Raji (cell line): ENCODE data around the gene PTPRT.

Experiments used
- POLR2A ChIP-seq: IDR thresholded peaks from 2 replicates; pipeline ENCODE4 v1.6.1; 2011; ENCODE audit warnings: low read depth, low read length, control low read depth; ENCODE audit not compliant: insufficient read depth

The PTPRT gene

DNA sequence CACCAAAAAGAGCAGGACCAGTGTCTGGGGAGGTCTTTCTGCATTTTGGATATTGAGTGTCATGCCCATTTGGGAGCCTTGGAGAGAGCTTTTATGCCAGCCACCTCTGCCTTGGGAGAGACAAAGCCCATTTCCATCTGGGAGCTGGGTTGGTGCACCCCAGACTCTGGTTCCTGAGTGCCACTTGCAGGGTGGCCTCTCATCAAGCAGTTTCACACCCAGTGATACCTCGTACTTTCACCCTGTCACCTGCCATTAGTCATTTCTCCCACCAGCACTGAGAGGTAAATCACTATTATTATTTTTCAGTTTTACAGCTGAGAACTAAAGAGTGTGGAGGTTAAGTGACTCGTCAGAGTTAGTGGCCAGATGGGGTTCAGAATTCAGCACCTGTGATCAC, 94.7 kb downstream of the PTPRT start:
- no peak for TF ChIP-seq POLR2A

DNA sequence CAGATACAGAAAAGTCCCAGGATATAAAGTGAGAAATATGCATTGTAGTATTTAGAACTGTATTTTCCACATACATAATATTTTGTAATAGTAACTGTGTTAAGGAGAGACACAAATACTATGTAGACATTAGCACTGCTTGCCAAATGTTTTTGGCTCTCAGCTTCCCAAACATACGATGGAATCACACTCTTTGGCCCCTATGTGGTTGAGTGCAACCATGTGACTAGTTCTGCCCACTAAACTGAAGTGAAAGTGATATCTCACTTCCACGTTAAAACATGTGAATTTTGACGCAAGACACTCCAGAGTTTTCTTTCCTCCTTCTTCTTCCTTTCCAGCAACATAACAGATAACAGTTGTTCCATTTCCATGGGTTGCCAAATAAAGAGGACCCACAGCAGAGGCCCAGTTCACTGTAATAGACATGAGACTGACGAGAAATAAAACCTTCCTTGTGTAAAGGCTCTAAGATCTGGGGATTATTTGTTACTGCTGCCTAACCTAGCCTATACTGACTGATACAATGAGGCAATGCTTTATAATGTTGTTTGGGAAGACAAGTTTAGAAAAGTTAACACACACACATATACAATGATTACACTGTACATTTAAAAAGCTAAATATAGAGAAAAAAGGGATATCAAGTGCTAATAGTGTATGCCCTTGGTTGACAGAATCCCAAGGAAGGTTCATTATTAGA, 97.2 kb downstream of the PTPRT start:
- TF ChIP-seq POLR2A: no peak

DNA sequence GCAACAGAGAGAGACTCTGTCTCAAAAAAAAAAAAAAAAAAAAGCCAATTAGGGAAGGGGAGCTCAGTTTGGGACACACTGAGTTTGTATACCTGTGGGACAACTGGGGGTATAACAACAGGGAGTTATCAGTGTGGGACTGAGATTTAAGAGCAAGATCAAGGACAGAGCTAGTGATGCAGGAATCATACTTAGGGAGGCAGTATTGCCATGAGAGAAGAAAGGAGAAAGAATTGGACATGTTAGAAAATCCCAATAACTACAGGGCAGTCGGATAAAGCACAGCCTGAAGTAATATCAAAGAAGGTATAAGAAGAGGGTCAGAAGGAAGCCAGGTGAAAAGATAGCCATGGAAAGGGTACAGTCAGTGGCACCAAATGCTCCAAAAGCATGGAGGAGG, 121.2 kb downstream of the PTPRT start:
- no peak for TF ChIP-seq POLR2A

DNA sequence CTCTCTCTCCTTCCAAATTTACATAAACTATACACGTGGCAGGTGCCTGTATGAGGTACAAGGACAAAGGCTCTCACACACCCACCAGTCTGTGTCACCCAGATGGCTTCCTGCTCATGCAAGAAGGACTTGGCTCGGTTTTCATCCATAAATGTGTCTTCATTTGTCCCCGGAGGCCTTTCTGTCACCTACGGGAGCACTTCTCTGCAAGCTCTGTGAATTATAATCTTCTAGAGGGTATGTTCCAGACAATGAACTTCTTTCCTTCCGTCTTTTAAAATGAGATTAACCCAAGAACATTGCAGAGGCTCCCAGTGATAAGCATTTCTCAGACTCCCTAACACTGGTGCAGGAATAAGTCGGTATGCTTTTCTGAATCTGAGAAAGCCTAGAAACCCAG, 123.6 kb downstream of the PTPRT start:
- no peak for TF ChIP-seq POLR2A

DNA sequence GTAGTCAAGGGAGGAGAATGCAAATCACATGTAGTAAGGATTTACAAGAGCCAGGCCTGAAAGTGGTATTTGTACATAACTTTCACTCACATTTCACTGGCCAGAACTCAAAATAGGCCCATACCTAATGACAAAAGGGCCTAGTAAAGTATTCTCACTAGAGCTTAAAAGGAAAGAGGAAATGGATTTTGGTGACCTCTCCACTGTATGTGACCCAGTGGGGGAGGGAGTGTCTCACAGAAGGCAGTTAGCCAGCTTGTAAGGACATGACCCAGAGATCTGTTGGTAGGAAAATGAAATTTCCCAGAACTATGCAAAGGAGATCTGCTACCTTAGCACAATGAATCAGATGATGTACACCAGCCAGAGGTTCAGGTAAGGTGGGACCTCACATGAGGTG, 124.4 kb downstream of the PTPRT start:
- no peak for TF ChIP-seq POLR2A

DNA sequence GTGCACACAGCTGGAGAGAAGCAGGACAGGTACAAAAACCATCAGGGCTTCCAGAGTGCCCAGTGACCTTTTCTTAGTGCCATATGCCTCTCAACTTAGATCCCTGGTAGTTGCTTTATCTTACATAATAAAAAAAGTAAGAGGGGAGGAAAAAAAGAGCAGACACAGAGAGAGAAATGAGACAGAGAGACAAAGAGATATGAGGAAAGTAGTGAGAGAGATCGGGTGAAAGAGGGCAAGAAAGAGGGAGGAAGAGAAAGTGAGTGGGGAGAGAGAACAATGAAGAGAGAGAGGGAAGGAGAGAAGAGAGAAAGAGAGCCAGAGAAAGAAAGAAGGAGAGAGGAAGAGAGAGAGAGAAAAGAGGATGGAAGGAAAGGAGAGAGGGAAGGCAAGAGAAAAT, 131.6 kb downstream of the PTPRT start:
- TF ChIP-seq POLR2A: no peak

DNA sequence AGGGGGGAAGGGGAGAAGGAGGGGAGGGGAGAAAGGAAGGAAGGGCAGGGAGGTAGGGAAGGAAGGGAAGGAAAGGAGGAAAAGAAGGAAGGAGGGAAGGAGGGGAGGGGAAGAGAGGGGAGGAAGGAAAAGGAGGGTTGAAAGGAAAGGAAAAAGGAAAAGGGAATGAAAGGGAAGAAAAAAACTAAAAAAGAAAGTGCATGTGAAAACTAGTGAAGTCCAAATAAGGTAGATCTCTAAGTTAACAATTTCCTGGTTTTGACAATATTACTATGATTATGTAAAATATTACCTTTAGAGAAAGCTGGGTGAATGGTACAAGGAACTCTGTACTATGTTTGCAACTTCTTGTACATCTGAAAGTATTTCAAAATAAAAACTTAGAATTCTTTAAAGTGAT, 132.4 kb downstream of the PTPRT start:
- TF ChIP-seq POLR2A: no peak

DNA sequence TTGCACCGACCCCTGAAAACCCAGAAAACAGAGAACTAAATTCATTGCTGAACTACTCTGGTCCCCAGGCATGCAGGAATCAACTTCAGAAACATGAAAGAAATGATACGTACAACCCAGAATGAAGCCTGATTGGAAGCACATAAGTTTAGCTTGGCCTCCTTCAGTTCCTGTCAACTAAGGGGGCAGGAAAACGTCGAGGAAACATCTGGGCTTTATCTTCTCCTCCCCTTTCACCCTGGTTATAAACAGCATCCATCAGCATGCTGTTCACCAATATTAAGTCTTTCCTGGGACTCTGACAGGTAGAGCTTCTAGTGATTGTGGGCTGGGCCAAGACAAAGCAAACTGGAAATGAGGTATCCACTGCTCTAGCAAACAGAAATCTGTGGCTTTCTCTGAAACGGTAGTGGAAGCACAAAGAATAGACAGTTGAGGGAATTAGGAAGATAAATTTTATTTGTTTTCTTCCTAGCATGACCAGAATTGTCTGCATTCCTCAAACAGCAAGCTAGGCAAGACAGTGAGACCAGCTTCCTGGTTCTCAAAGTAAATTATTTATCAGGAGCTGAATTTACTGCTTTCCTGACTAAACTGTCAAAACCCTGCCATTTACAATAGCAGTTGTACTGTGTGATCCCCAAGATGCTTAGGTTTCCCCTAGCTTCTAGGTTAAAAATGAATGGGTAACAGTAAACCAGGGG, 134.4 kb downstream of the PTPRT start:
- TF ChIP-seq POLR2A: no peak

DNA sequence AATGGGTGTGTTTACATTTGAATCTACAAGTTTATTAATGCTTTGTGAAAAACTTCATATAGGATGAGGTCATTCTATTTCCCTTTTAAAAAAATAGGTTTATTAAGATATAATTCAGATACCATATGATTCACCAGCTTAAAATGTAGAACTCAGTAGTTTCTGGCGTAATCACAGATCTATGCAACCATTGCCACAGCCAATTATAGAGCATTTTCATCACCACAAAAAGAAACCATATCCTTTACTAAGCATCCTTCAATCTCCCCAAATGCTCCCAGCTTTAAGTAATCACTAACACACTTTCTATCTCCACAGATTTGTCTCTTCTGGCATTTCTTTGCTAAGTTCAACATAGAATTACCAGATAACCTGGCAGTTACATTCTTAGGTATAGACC, 137.2 kb downstream of the PTPRT start:
- no peak for TF ChIP-seq POLR2A

DNA sequence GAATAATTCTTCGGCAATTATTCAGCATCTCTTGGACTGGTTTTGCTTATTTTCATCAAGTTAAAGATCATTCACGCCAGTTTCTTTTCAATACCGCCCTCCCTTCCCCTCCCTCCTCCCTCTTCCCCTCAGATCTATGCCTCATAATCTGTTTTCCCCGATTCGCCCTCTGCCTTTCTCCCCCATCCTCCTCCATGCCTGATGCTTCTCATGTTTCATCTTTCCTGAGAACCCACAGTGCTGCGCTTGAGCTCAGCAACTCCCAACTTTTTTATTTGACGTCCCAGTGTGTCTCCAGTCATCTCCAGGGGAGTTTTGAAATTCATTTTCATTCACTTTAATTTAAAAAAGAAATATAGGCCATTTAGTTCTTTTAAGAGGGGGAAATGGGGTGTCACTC, 142.7 kb downstream of the PTPRT start:
- TF ChIP-seq POLR2A: no peak

DNA sequence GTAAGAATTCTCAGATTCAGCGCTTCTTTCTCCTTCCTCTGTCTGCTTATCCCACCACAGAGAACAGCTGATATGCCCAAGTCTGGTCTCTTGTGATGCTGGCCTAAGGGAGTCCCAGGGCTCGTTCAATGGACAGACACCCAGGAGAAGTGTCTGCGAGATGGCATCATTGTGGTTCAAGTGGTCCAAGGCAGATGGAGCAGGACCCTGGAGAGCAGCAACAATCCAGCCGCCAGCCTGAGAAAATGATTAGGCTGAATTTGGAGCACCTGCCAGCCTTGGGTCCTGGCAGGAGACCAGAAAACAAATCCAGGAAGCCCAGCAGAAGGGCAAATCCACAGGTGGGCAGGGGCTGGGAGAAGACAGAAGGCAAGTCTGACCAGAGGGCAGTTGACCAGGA, 145.8 kb downstream of the PTPRT start:
- TF ChIP-seq POLR2A: no peak

DNA sequence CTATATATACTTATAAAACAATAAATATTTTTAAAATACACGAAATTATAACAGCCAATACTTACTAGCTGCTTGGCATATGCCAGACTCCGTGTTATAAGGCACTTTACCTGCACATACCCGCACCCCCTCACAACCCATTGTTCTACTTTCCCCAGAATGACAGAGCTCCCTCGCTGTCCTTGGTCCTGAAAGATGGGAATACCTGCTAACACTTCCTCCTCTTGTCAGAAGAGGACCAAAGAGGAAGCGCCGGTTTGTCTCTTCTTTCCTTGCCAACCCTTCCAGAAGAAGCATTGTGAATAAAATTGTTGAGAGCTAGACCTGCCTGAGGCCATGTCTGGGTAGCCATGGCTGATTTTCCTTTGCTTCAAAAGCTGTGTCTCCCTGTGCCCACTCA, 149.3 kb downstream of the PTPRT start:
- no peak for TF ChIP-seq POLR2A

DNA sequence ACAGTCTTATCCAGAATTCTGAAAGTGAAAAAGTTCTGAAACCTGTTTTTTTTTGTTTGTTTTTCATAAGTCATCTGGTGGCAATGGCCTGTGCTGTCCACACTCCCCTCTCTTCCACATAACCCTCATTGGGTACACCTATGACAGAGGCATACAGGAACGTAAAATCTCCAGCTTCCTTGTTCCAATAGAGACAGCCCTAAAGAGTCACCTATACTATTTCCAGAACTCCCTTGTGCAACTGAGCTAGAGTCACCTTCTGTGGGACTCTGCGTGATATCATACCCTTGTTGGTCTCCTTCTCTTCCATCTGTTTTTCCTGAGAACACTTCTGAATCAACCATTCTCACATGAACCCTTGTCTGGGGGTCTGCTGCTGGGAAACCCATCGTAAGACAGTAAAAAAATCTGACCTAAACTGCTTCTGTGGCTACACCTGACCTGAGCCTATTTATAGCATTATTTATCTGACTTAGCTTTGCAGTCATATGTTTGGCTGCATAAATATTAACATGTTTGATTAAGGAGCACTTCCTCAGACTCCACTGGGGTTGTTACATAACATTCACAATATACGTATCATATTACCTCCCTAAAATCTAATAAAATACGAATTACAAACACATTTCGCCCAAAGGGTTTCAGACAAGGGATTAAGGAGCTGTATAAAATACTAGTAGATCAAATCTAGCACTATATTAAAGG, 151.9 kb downstream of the PTPRT start:
- TF ChIP-seq POLR2A: no peak

DNA sequence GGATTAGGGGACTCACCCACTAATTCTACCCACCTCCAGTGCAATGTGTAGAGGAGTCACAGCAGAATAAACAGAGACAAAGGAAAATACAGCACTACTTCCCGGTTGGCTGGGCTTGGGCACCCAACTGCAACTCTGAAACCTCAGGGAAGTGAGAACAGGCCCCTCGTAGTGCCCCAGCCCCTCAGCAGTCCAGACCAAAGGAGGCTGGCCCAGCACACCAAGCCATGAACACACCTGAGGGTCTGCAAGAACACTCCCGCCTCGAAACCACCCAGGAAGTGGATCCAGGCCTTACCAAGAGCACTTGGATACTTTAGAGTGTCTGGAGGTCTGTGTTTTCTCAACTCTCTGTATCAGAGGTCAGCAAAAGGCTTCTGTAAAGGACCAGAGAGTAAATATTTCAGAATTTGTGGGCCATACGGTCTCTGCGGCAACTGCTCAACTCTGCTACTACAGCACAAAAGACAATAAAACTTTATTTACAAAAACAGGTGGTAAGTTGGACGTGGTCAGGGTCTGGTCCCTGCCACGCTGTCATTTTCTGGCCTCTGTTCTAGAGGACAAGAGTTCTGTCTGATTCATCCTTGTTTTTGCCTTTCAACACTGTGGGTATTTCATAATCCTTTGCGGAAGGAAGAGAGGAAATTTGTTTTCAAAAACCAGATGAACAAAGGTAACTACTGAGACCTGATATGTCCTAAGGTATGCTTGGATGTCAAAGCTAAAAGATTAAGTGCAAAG, 154.6 kb downstream of the PTPRT start:
- no peak for TF ChIP-seq POLR2A

DNA sequence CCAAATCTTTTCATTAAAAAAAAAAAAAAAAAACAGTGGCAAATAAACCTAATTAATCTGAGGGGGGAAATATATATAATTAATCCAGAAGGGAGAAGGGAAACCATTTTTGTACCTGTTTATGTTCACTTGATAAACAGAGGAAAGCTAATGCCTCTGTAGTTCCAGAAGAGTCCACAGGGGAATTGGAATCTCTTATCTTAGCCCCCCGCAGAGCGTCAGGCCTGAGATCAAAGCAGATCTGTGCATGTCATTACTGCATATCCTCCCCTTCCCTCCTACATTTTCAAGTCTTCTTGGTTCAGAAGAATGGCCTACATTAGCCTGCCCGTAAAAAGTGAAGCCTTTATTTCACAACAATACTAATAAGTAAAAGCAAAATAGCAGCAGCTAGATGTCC, 157.2 kb downstream of the PTPRT start:
- no peak for TF ChIP-seq POLR2A
